Astrocyte of the cerebellum (primary cell): ENCODE results near the gene C9orf85.

Source experiments
- DNase-seq: peaks from one replicate; pipeline ENCODE4 v3.0.0-alpha.2; 2011; ENCODE audit warnings: low read depth
- H3K4me3 ChIP-seq: 2 replicates; pipeline ENCODE4 v1.5.1; 2011; ENCODE audit warnings: mild to moderate bottlenecking, low read depth, low read length, moderate library complexity
- in situ Hi-C: cut with HindIII; loops from 2 replicates; pipeline ENCODE4 v1.10.0; 2017; ENCODE audit warnings: low sequenced_read_pairs
- TF ChIP-seq, protein P1 (sequence below): IDR thresholded peaks from 2 replicates; pipeline ENCODE4 v1.5.1; 2012; ENCODE audit warnings: low read length, low read depth, moderate library complexity, mild to moderate bottlenecking; ENCODE audit errors: missing control alignments

C9orf85 gene

DNA sequence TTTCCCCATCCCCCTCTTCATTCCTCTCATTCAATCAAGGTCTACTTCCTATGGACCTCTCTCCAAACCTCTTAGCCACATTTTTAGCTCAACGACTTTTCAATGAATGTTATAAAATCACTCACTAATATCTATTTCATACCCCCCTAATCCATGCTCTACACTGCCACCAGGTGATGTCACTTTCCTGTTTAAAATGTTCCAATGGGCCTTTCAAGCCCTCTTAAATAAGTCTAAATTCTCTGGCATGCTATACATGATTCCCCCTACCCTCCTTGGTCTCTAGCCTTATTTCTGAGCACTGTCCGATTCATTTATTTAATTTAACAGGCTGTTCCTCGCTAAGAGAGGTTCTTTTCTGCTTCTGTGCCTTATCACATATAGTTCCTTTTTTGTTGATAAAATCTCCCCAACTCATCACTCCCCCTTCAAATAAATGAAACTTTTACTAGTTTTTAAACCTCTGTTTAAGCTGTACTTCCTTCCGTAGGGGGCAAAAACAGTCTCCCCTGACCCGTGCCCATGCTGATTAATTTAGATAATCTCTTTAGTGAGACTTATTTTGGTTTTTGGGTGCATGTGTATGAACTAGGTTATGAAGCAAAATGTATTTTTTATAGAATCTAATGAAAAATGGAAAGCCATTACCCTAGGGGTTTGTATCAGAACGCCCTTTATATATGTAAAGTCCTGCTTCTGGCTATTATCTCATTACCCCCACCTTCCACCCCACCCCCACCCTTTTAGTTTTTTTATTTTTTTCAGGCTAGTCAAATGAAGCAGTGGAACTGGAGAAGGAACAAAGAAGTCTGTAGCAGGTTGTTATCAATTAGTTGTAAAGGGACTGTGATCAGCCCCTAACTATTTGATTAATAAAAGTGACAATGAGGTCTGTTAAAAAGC is 9.5 kb upstream of the C9orf85 start:
- TF ChIP-seq, protein P1, sequence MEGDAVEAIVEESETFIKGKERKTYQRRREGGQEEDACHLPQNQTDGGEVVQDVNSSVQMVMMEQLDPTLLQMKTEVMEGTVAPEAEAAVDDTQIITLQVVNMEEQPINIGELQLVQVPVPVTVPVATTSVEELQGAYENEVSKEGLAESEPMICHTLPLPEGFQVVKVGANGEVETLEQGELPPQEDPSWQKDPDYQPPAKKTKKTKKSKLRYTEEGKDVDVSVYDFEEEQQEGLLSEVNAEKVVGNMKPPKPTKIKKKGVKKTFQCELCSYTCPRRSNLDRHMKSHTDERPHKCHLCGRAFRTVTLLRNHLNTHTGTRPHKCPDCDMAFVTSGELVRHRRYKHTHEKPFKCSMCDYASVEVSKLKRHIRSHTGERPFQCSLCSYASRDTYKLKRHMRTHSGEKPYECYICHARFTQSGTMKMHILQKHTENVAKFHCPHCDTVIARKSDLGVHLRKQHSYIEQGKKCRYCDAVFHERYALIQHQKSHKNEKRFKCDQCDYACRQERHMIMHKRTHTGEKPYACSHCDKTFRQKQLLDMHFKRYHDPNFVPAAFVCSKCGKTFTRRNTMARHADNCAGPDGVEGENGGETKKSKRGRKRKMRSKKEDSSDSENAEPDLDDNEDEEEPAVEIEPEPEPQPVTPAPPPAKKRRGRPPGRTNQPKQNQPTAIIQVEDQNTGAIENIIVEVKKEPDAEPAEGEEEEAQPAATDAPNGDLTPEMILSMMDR, result no peak
- no peak for DNase-seq
- in situ Hi-C loops, result no loop called here
- H3K4me3 ChIP-seq, result no peak overlapping the region

DNA sequence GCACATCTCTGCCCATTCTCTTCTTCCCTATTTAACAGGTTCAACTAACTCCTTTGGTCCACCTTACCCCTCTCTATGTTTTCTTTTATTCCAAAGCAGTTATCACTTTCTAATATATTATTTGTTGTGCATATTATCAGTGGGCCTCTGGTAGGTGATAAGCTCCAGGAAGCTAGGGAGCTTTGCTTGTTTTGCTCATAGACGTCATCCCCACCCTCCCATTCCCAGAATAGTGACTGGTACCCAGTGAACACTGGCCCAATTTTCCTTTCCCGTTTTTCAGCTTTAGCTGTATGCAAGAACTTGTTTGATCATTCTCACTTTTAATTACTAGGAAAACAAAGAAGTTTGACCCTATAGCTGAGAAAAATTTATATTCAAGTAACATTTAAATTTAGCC is 7.4 kb upstream of the C9orf85 start:
- TF ChIP-seq, protein P1, result no peak
- in situ Hi-C loops, result no loop called here
- DNase-seq, result no peak
- no peak overlapping the region for H3K4me3 ChIP-seq

DNA sequence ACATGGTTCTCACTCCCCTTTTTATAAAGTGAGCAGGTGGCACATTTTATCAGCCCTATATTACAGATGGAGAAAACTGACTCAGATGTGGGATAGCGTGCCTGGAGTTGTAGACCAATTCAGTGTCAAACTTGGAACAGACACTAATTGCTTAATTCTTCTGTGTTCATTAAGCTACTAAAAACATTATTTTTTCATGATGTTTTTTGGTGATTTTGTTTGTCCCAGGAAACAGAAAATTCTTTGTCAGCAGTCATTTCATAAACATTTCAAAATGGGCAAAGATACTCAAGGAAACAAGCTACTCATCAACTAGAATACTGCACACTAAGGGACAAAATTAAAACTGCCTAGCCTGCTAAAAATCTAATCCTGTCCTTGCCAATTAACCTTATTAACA is 2.6 kb upstream of the C9orf85 start:
- no peak for DNase-seq
- peak overlapping the region; percentile 84 for H3K4me3 ChIP-seq
- TF ChIP-seq, protein P1, result no peak
- in situ Hi-C loops, result no loop called here

DNA sequence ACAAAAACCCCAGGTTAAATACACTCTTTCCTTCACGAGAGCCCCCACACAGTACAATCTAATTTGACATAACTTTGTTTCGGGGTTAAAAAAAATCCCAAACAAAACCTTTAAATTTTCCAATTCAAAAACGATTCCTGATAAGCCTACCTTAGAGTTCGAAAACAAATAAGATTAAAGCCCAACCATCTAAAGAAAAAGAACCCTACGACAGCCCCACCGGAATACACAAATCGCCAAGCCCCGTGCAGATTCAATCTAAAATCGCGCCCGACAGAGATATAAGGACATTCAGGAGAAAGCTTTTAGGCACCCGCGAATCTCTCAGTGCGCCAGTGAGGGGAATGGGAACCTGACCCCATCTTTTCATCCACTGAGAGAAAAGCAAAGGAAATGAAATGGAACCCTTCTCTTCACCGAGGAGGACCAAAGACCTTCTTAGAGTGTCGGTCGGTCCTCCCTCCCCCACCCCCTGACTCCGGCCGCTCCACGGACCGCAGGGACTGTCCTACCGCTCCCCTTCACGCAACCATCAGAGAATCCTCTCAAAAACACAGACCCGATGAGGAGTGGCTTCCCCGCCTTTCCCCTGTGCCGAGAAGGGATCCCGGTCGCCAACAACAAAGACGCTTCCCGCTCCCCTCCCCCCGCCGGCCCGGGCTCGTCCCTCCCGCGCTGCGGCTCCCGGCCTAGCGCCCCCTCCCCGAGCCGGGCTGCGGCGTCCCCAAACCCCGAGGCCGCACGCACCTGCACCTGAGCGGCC is 1.4 kb upstream of the C9orf85 start:
- TF ChIP-seq, protein P1, result no peak
- in situ Hi-C loops, result loop anchor here (5.0 kb wide), 1 partner anchor 38 kb away; no protein-coding TSS in a partner anchor
- DNase-seq, result no peak
- H3K4me3 ChIP-seq, result peak overlapping the region; percentile 84

DNA sequence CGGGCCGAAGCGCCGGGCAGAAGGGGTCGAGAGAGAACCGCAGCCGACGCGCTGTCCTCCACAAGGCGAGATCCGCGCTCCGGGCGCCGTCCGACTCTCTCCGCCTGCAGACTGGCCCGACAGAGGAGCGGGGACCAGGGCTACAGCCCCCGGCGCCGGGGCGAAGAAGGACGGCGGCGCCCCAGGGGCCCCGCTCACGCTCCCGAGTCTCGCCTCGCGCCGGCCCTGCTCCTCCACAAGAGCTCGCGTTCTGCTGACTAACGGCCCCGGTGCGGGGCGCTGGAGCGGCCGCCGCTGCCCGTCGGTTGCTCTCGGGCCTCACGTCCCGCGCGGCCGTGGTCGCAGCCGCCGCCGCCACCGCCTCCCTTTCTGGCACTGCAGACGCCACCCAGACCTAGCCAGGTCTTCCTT is 784 bp upstream of the C9orf85 start:
- in situ Hi-C loops, result loop anchor here (5.0 kb wide), 1 partner anchor 38 kb away; no protein-coding TSS in a partner anchor

DNA sequence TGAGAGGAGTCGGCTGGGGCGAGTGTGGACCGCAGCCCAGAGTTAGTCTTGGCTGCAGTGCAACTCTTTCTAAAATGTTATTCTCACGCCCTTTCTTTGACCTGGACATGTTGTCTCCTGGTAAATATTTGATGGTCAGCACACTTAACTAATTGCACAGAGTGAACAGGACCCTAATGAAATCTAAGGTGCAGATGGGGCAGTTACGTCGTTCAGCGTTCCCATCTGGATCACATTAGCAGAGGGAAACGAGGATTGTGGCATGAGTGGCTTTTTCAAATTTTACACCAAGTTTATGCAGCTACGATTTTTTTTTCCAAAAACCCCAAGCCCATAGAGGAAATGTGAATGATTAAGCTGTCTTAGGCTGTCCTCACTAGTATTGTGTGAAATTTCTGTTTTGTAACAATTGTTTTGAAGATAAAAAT is 483 bp downstream of the C9orf85 start:
- peak; percentile 41 for DNase-seq
- H3K4me3 ChIP-seq, result peak overlapping the region; percentile 84
- TF ChIP-seq, protein P1, result no peak
- in situ Hi-C loops, result loop anchor here (5.0 kb wide), 1 partner anchor 40 kb away; no protein-coding TSS in a partner anchor

More for the DNA sequence above, 784 bp upstream of the C9orf85 start:
- TF ChIP-seq, protein P1, result no peak
- DNase-seq, result no peak
- peak overlapping the region; percentile 84 for H3K4me3 ChIP-seq
